Neutrophil (primary cell): Measurements from ENCODE around the gene KIF1C.
"Not testable (repeated sequence)": the region's sequence is repeated elsewhere in the genome, so short reads cannot be mapped to it uniquely, and the experiment has no call there.

Experiments used
- H3K27ac ChIP-seq: fragments of 200-600 bp; sonication (generic); 2 replicates; pipeline ENCODE4 v1.5.1; 2016; ENCODE audit warnings: mild to moderate bottlenecking, moderate library complexity
- H3K27me3 ChIP-seq: fragments of 200-600 bp; sonication (generic); 2 replicates; pipeline ENCODE4 v1.6.0; 2016; ENCODE audit warnings: mild to moderate bottlenecking
- H3K36me3 ChIP-seq: fragments of 200-600 bp; sonication (generic); 2 replicates; pipeline ENCODE4 v1.5.1; 2017
- H3K4me1 ChIP-seq, 2 experiments: fragments of 200-600 bp in 1 of 2; sonication (generic) in 1 of 2; 1 replicate in 1 of 2; 2 replicates in 1 of 2; pipeline versions ENCODE4 v1.5.1 to v1.6.1; 2013 to 2016; ENCODE audit warnings: low read depth in 1 of 2, low read length in 1 of 2, mild to moderate bottlenecking in 1 of 2, moderate library complexity in 1 of 2; ENCODE audit not compliant: control insufficient read depth in 1 of 2, insufficient read depth in 1 of 2
- H3K4me3 ChIP-seq, 2 experiments: fragments of 200-600 bp in 1 of 2; sonication (generic) in 1 of 2; 1 replicate in 1 of 2; 2 replicates in 1 of 2; pipeline ENCODE4 v1.5.1; 2013 to 2016; ENCODE audit warnings: low read depth in 1 of 2, low read length in 1 of 2, mild to moderate bottlenecking in 1 of 2, moderate library complexity in 1 of 2
- H3K9me3 ChIP-seq: fragments of 200-600 bp; sonication (generic); 2 replicates; pipeline ENCODE4 v1.5.1; 2016
- TF ChIP-seq, protein P1 (sequence below): fragments of 200-600 bp; sonication (generic); IDR thresholded peaks from 2 replicates; pipeline ENCODE4 v1.5.1; 2016; ENCODE audit warnings: antibody characterized with exemption

Gene KIF1C

DNA sequence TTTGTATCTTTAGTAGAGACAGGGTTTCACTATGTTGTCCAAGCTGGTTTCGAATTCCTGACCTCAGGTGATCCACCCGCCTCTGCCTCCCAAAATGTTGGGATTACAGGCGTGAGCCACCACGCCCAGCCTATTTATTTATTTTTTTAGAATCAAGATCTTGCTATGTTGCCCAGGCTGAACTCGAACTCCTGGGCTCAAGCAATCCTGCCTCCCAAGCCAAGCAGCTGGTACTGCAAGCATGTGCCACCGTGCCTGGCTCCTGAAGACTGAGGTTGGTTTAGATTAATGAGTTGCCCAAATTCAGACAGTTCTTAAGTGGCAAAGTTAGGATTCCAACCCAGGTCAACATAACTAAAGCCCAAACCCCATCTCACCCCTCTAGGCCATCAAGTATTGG lies 29.5 kb downstream of the KIF1C start:
- Histone ChIP-seq H3K36me3 (peaks cover 21% of the 10 kb centered on the region), H3K27ac (no peak overlapping the region), H3K27me3 (no peaks in the 10 kb centered on the region), H3K4me1 (peaks cover 27 to 31% of the 10 kb centered on the region in 2 experiments), H3K9me3 (no peaks in the 10 kb centered on the region), H3K4me3 (no peak overlapping the region)
- TF ChIP-seq, protein P1, sequence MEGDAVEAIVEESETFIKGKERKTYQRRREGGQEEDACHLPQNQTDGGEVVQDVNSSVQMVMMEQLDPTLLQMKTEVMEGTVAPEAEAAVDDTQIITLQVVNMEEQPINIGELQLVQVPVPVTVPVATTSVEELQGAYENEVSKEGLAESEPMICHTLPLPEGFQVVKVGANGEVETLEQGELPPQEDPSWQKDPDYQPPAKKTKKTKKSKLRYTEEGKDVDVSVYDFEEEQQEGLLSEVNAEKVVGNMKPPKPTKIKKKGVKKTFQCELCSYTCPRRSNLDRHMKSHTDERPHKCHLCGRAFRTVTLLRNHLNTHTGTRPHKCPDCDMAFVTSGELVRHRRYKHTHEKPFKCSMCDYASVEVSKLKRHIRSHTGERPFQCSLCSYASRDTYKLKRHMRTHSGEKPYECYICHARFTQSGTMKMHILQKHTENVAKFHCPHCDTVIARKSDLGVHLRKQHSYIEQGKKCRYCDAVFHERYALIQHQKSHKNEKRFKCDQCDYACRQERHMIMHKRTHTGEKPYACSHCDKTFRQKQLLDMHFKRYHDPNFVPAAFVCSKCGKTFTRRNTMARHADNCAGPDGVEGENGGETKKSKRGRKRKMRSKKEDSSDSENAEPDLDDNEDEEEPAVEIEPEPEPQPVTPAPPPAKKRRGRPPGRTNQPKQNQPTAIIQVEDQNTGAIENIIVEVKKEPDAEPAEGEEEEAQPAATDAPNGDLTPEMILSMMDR, result no peak

DNA sequence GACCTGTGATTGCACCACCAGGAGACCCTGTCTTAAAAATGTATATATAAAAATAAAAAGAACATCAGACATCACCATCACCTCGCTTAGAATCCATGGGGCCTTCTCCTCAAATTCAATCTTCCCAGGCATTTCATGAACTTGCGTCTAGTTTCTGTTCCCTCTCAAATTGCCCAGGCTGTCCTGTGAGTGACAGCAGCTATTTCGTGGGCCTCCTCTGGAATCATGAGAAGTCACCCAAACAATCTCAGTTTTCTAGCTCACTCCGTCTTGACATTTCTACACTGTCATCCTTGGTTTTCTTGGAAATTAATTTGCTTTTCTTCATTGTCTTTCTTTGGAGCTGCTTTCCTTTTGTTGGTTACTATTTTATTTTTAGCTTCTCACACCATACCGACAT lies 30.2 kb downstream of the KIF1C start:
- Histone ChIP-seq H3K27me3 (no peaks in the 10 kb centered on the region), H3K4me3 (no peak overlapping the region), H3K27ac (no peak overlapping the region), H3K36me3 (peaks cover 15% of the 10 kb centered on the region), H3K4me1 (peaks cover 27 to 31% of the 10 kb centered on the region in 2 experiments), H3K9me3 (no peaks in the 10 kb centered on the region)
- TF ChIP-seq, protein P1, result no peak

DNA sequence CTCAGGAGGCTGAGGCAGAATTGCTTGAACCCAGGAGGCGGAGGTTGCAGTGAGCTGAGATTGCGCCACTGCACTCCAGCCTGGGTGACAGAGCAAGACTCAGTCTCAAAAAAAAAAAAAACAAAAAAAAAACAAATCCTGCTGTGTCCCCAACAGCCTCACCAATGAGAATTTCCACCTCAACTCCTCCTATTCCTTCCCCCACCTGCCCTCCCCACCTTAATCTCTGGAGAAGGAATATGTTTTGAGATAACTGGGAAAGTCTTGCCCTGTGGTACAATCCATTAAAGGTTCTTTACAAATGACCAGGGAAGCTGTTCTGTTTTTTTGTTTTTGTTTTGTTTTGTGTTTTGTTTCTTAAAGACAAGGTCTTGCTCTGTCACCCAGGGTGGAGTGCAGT lies 32.4 kb downstream of the KIF1C start:
- not testable (repeated sequence) for H3K9me3 ChIP-seq, H3K36me3 ChIP-seq
- Histone ChIP-seq H3K27me3 (peaks cover 17% of the 10 kb centered on the region), H3K4me1 (peaks cover 27 to 31% of the 10 kb centered on the region in 2 experiments), H3K27ac (peak overlapping the region; percentile 91), H3K4me3 (peak overlapping the region; percentile 58 to 64)

DNA sequence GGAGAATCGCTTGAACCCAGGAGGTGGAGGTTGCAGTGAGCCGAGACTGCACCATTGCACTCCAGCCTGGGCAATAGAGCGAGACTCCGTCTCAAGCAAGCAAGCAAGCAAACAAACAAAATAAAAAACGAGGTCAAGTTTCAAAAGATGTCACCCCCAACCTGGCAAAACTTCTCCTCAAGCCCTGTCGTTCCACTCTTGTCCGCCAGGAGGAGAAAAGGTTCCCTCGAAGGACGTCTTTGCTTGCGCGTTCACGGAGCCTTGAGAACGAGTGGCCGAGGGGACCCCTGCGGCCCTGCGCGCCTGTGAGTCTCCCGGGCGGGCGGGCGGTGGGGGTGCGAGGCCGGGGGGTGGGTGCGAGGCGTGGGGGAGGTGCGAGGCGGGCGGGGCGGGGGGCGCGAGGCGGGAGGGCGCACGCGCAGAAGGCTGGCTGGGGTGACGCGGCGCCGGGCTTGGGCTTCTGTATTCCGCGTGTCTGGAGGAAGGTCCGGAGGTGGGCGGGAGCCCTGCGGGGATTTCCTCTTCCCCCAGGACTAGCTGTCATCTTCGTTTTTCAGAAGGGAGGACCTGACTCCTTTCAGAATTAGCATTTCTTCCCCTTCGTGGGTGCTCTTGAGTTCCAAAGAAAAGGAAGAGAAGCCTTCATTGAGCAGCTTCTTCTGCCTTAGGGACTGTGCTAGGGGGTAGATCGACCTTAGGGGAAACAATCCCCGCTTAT lies 33.8 kb downstream of the KIF1C start:
- peak overlapping the region; percentile 91 for H3K27ac ChIP-seq

DNA sequence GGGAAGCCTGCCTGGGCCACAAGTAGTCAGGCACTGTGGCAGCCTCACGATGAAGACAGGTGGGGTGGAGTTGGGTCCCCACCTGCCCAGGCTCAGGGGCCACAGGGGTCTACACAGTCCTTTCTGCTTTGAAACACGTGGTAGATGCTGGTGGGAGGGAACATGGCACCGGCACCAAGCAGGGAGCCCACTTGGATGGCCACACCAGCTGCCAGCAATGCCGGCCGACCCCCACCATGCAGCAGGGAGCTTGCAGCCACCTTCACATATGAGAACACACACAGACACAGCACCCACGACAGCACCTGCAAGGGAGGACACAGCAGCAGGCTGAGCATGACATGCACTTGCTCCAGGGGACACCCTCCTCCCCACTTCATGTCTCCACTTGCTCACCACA lies 35.1 kb downstream of the KIF1C start:
- H3K9me3 ChIP-seq, result no peaks in the 10 kb centered on the region
- no peak overlapping the region for H3K27ac ChIP-seq
- peaks cover 27 to 31% of the 10 kb centered on the region in 2 experiments for H3K4me1 ChIP-seq
- H3K4me3 ChIP-seq, result no peak overlapping the region
- H3K36me3 ChIP-seq, result no peaks in the 10 kb centered on the region
- H3K27me3 ChIP-seq, result peaks cover 41% of the 10 kb centered on the region
- TF ChIP-seq, protein P1, result no peak

More for the DNA sequence above, 33.8 kb downstream of the KIF1C start:
- H3K4me3 ChIP-seq, result peak overlapping the region; percentile 58 to 64
- no peaks in the 10 kb centered on the region for H3K9me3 ChIP-seq
- H3K4me1 ChIP-seq, result peaks cover 27 to 31% of the 10 kb centered on the region in 2 experiments
- no peaks in the 10 kb centered on the region for H3K36me3 ChIP-seq
- peaks cover 29% of the 10 kb centered on the region for H3K27me3 ChIP-seq
- TF ChIP-seq, protein P1, result peak; percentile 91

DNA sequence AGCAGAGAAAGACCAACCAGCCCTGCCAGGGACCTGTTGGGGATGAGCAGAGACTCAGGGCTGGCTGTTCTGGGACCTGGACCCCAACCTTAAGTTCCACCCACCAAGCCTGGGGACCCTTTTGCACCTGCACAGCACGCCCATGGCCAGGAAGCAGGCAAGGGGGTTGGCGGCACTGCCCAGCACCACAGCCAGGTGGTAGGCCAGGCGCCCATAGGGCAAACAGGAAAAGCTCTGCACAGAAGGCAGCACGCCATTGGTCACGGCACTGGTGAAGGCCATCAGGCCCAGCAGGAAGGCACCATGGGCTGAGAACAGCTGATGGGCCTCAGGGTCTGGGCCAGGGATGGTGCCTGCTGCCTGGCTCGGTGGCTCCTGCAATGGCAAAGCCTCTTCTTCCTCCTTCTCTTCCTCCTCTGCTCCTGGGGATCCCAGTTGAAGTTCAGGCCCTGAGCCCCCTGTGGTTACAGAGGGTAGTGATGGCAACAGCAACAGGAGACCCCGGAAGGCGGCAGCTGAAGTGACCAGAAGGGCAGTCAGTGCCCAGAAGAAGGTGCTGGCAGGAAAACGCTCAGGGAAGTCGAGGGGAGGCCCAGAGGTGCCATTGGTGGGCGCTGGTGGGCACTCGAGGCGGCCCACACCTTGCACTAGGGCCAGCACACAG lies 35.7 kb downstream of the KIF1C start:
- H3K36me3 ChIP-seq, result no peaks in the 10 kb centered on the region
- no peak overlapping the region for H3K27ac ChIP-seq

More for the DNA sequence above, 35.7 kb downstream of the KIF1C start:
- H3K9me3 ChIP-seq, result no peaks in the 10 kb centered on the region
- no peak overlapping the region for H3K4me3 ChIP-seq
- H3K4me1 ChIP-seq, result peaks cover 27 to 31% of the 10 kb centered on the region in 2 experiments
- peaks cover 41% of the 10 kb centered on the region for H3K27me3 ChIP-seq
- TF ChIP-seq, protein P1, result no peak
